ENCODE measurements around the gene TMTC2. TPM values are rescaled to one million over a fixed set of nuclear protein-coding genes. Genes with fewer than 3 reads are reported as not detected.

The TMTC2 gene
- total RNA-seq, 1 donor from 2014 or later: 25.5 TPM

GRCh38 chr12:82691513-82691912 is 4.8 kb downstream of the TMTC2 start:
- no peak overlapping the region for H3K9ac ChIP-seq
- Mint-ChIP-seq H3K4me3 (no peak overlapping the region), H3K36me3 (peaks cover 18% of the 10 kb centered on the region), H3K27me3 (ENCODE audit: insufficient read depth, low read depth) (peaks cover 6% of the 10 kb centered on the region), H3K9me3 (no peaks in the 10 kb centered on the region), H3K4me1 (peaks cover 20% of the 10 kb centered on the region), H3K27ac (no peak overlapping the region)
- no peaks in the 10 kb centered on the region for H3K36me3 ChIP-seq
- no peak overlapping the region for H2AFZ ChIP-seq (replicated peaks)
- peaks cover 15% of the 10 kb centered on the region for H3F3A ChIP-seq (ENCODE audit: low read depth)
- no peak overlapping the region for H3K27ac ChIP-seq
- peaks cover 50% of the 10 kb centered on the region for H3K79me2 ChIP-seq (ENCODE audit: low read depth)
- no peaks in the 10 kb centered on the region for H3K27me3 ChIP-seq
- TF ChIP-seq EZH2 (IDR thresholded peaks at IDR 0.05): no peak
- TF ChIP-seq CTCF (IDR thresholded peaks at IDR 0.05): no peak
- TF ChIP-seq EZH2phosphoT487 (IDR thresholded peaks at IDR 0.05): no peak
- no peak overlapping the region for H3K4me2 ChIP-seq
- H3K9me3 ChIP-seq (ENCODE audit: low read depth): no peaks in the 10 kb centered on the region
- H3K4me1 ChIP-seq: peaks cover 30% of the 10 kb centered on the region
- no peak overlapping the region for H3K4me3 ChIP-seq
- H4K20me1 ChIP-seq (ENCODE audit: low read depth): peaks cover 22% of the 10 kb centered on the region
- no peak for DNase-seq (ENCODE audit: low spot score)

GRCh38 chr12:82694276-82694675 is 7.6 kb downstream of the TMTC2 start:
- H3K4me1 ChIP-seq: peaks cover 26% of the 10 kb centered on the region
- Mint-ChIP-seq H3K27me3 (ENCODE audit: insufficient read depth, low read depth) (no peaks in the 10 kb centered on the region), H3K27ac (no peak overlapping the region), H3K4me1 (peaks cover 17% of the 10 kb centered on the region), H3K36me3 (peaks cover 21% of the 10 kb centered on the region), H3K4me3 (no peak overlapping the region), H3K9me3 (peaks cover 3% of the 10 kb centered on the region)
- no peaks in the 10 kb centered on the region for H3K27me3 ChIP-seq
- peaks cover 9% of the 10 kb centered on the region for H4K20me1 ChIP-seq (ENCODE audit: low read depth)
- H3F3A ChIP-seq (ENCODE audit: low read depth): no peaks in the 10 kb centered on the region
- TF ChIP-seq EZH2phosphoT487 (IDR thresholded peaks at IDR 0.05): no peak
- TF ChIP-seq EZH2 (IDR thresholded peaks at IDR 0.05): no peak
- no peak for TF ChIP-seq CTCF (IDR thresholded peaks at IDR 0.05)
- no peaks in the 10 kb centered on the region for H3K9me3 ChIP-seq (ENCODE audit: low read depth)
- H3K27ac ChIP-seq: no peak overlapping the region
- H2AFZ ChIP-seq (replicated peaks): no peak overlapping the region
- no peak overlapping the region for H3K4me3 ChIP-seq
- H3K79me2 ChIP-seq (ENCODE audit: low read depth): peaks cover 33% of the 10 kb centered on the region
- no peak for DNase-seq (ENCODE audit: low spot score)
- no peak overlapping the region for H3K4me2 ChIP-seq
- H3K9ac ChIP-seq: no peak overlapping the region
- H3K36me3 ChIP-seq: no peaks in the 10 kb centered on the region

- Histone ChIP-seq H3K27ac (no peak overlapping the region), H3K4me1 (peaks cover 20% of the 10 kb centered on the region), H3K9me3 (ENCODE audit: low read depth) (no peaks in the 10 kb centered on the region), H3F3A (ENCODE audit: low read depth) (no peaks in the 10 kb centered on the region), H4K20me1 (ENCODE audit: low read depth) (peaks cover 2% of the 10 kb centered on the region), H3K4me2 (peak overlapping the region; percentile 19), H3K4me3 (no peak overlapping the region), H2AFZ (replicated peaks) (no peak overlapping the region), H3K9ac (no peak overlapping the region), H3K36me3 (no peaks in the 10 kb centered on the region), H3K27me3 (no peaks in the 10 kb centered on the region), H3K79me2 (ENCODE audit: low read depth) (peaks cover 28% of the 10 kb centered on the region)
- TF ChIP-seq CTCF (IDR thresholded peaks at IDR 0.05) (no peak), EZH2phosphoT487 (IDR thresholded peaks at IDR 0.05) (no peak), EZH2 (IDR thresholded peaks at IDR 0.05) (no peak)
- Mint-ChIP-seq H3K27me3 (ENCODE audit: insufficient read depth, low read depth) (no peaks in the 10 kb centered on the region), H3K9me3 (peaks cover 3% of the 10 kb centered on the region), H3K27ac (no peak overlapping the region), H3K4me3 (no peak overlapping the region), H3K36me3 (peaks cover 25% of the 10 kb centered on the region), H3K4me1 (peaks cover 13% of the 10 kb centered on the region)
- DNase-seq (ENCODE audit: low spot score): no peak
These were observed 8.3 kb downstream of the TMTC2 start for GRCh38 chr12:82694970-82695369.
